Neural progenitor cell (in vitro differentiated cells): Measurements from ENCODE around the gene B4GALT4. TPM values are rescaled to one million over a fixed set of nuclear protein-coding genes. Genes with fewer than 3 reads are reported as not detected.
"Not testable (repeated sequence)": the region's sequence is repeated elsewhere in the genome, so short reads cannot be mapped to it uniquely, and the experiment has no call there.

Experiments used
- DNase-seq: peaks from one replicate; pipeline ENCODE4 v3.0.0-alpha.2; 2016; ENCODE audit warnings: low spot score
- H2AFZ ChIP-seq: fragments of 200-600 bp; sonication (generic); replicated peaks from 2 replicates; pipeline ENCODE4 v1.6.1; 2016; ENCODE audit warnings: antibody characterized with exemption
- H3F3A ChIP-seq: fragments of 200-600 bp; sonication (generic); 2 replicates; pipeline ENCODE4 v1.6.1; 2016; ENCODE audit warnings: antibody characterized with exemption, low read depth
- H3K27ac ChIP-seq: fragments of 200-600 bp; sonication (generic); 2 replicates; pipeline ENCODE4 v1.5.1; 2016; ENCODE audit warnings: mild to moderate bottlenecking
- H3K27me3 ChIP-seq: fragments of 200-600 bp; sonication (generic); 2 replicates; pipeline ENCODE4 v1.6.1; 2016; ENCODE audit warnings: mild to moderate bottlenecking, moderate library complexity
- H3K36me3 ChIP-seq: fragments of 200-600 bp; sonication (generic); 2 replicates; pipeline ENCODE4 v1.5.1; 2016
- H3K4me1 ChIP-seq: fragments of 200-600 bp; sonication (generic); 2 replicates; pipeline ENCODE4 v1.6.1; 2016; ENCODE audit warnings: mixed run types
- H3K4me2 ChIP-seq: fragments of 200-600 bp; sonication (generic); 2 replicates; pipeline ENCODE4 v1.6.1; 2016
- H3K4me3 ChIP-seq: fragments of 200-600 bp; sonication (generic); 2 replicates; pipeline ENCODE4 v1.5.1; 2016
- H3K79me2 ChIP-seq: fragments of 200-600 bp; sonication (generic); 2 replicates; pipeline ENCODE4 v1.6.1; 2016; ENCODE audit warnings: low read depth
- H3K9ac ChIP-seq: fragments of 200-600 bp; sonication (generic); 2 replicates; pipeline ENCODE4 v1.6.1; 2016
- H3K9me3 ChIP-seq: fragments of 200-600 bp; sonication (generic); 2 replicates; pipeline ENCODE4 v1.5.1; 2016; ENCODE audit warnings: low read depth
- H4K20me1 ChIP-seq: fragments of 200-600 bp; sonication (generic); 2 replicates; pipeline ENCODE4 v1.6.1; 2016; ENCODE audit warnings: low read depth
- H3K27ac Mint-ChIP-seq: 3 replicates; pipeline ENCODE4 v1.8.0; 2021; ENCODE audit warnings: mixed read lengths
- H3K27me3 Mint-ChIP-seq: 2 replicates; pipeline ENCODE4 v1.8.0; 2022; ENCODE audit warnings: low read depth, mild to moderate bottlenecking, inconsistent platforms, moderate library complexity, mixed read lengths; ENCODE audit not compliant: insufficient read depth
- H3K36me3 Mint-ChIP-seq: 3 replicates; pipeline ENCODE4 v1.8.0; 2021; ENCODE audit warnings: mixed read lengths
- H3K4me1 Mint-ChIP-seq: 3 replicates; pipeline ENCODE4 v1.8.0; 2021; ENCODE audit warnings: mixed read lengths
- H3K4me3 Mint-ChIP-seq: 3 replicates; pipeline ENCODE4 v1.8.0; 2021; ENCODE audit warnings: mild to moderate bottlenecking, moderate library complexity, mixed read lengths
- H3K9me3 Mint-ChIP-seq: 3 replicates; pipeline ENCODE4 v1.8.0; 2020; ENCODE audit warnings: mixed read lengths
- EZH2 ChIP-seq: fragments of 200-600 bp; sonication (generic); IDR thresholded peaks from 2 replicates; pipeline ENCODE4 v1.6.1; 2017; ENCODE audit warnings: antibody characterized with exemption, mild to moderate bottlenecking, moderate library complexity
- EZH2phosphoT487 ChIP-seq: fragments of 200-600 bp; sonication (generic); IDR thresholded peaks from 2 replicates; pipeline ENCODE4 v1.6.1; 2017; ENCODE audit warnings: antibody characterized with exemption
- total RNA-seq: library from RNA; depleted of rRNA; stranded (reverse); fragments of >200 nt; gene quantifications from 2 replicates; pipeline ENCODE4 v1.2.3, GENCODE V29; 2015; ENCODE audit warnings: low replicate concordance
- TF ChIP-seq, protein P1 (sequence below): fragments of 200-600 bp; sonication (generic); IDR thresholded peaks from 2 replicates; pipeline ENCODE4 v1.5.1; 2017; ENCODE audit warnings: antibody characterized with exemption, mild to moderate bottlenecking

Gene B4GALT4
- total RNA-seq, 1 donor from 2014 or later, result 47.0 TPM

DNA sequence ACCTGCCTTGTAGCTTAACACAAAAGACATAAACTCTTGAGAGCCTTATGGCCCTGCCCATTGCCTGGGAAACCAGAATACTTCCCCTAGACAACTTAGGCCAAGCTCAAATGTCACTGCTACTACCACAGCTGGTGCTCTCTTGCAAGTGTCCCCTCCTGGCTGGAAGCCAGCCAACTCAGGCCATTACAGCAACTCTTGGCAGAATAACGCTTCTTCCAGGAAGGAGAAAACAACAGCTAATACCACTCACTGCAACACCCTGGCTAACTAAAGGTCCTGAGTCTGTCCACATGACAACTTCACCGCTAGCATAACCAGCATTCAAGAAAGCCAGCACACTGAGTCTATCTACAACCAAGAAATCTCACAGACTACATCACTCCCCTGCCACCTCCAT is 5.1 kb upstream of the B4GALT4 start:
- Histone ChIP-seq H3K4me2 (no peak overlapping the region), H3K9ac (no peak overlapping the region), H3K79me2 (no peaks in the 10 kb centered on the region), H3F3A (peaks cover 10% of the 10 kb centered on the region), H3K36me3 (no peaks in the 10 kb centered on the region), H2AFZ (no peak overlapping the region), H3K9me3 (peaks cover 14% of the 10 kb centered on the region), H3K4me3 (no peak overlapping the region), H3K27me3 (no peaks in the 10 kb centered on the region), H3K4me1 (peaks cover 8% of the 10 kb centered on the region), H3K27ac (no peak overlapping the region), H4K20me1 (no peaks in the 10 kb centered on the region)
- Mint-ChIP-seq H3K27me3 (peaks cover 8% of the 10 kb centered on the region), H3K27ac (peak overlapping the region; percentile 31), H3K4me3 (no peak overlapping the region), H3K36me3 (no peaks in the 10 kb centered on the region), H3K9me3 (peaks cover 12% of the 10 kb centered on the region), H3K4me1 (peaks cover 14% of the 10 kb centered on the region)
- no peak for DNase-seq
- TF ChIP-seq EZH2 (no peak), EZH2phosphoT487 (no peak)

DNA sequence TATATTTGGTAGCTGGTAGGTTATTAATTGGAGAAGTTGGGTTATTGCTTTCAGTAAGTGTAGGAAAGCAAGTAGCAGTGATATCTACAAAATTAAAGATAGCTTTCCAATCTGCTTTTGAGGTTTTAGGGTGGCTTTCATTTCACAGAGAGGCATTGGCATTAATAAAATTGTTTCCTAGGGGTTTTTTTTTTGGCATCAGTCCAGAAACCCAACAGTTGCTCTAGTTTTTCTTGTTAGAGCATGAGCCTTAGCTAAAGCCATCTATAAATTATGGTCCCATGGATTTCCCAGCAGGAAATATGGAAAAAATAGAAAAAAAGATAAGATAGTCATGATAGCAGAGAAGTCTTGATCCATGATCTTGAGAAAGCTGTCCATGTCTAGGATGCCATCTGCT is 3.0 kb upstream of the B4GALT4 start:
- no peak overlapping the region for H3K4me3 ChIP-seq
- no peak overlapping the region for H3K9ac ChIP-seq
- H3K27me3 ChIP-seq, result no peaks in the 10 kb centered on the region
- TF ChIP-seq, protein P1, sequence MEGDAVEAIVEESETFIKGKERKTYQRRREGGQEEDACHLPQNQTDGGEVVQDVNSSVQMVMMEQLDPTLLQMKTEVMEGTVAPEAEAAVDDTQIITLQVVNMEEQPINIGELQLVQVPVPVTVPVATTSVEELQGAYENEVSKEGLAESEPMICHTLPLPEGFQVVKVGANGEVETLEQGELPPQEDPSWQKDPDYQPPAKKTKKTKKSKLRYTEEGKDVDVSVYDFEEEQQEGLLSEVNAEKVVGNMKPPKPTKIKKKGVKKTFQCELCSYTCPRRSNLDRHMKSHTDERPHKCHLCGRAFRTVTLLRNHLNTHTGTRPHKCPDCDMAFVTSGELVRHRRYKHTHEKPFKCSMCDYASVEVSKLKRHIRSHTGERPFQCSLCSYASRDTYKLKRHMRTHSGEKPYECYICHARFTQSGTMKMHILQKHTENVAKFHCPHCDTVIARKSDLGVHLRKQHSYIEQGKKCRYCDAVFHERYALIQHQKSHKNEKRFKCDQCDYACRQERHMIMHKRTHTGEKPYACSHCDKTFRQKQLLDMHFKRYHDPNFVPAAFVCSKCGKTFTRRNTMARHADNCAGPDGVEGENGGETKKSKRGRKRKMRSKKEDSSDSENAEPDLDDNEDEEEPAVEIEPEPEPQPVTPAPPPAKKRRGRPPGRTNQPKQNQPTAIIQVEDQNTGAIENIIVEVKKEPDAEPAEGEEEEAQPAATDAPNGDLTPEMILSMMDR, result no peak
- no peak for TF ChIP-seq EZH2
- H3K36me3 ChIP-seq, result no peaks in the 10 kb centered on the region
- peaks cover 8% of the 10 kb centered on the region for H3K27me3 Mint-ChIP-seq
- H3F3A ChIP-seq, result peaks cover 24% of the 10 kb centered on the region
- no peak overlapping the region for H3K4me3 Mint-ChIP-seq
- no peaks in the 10 kb centered on the region for H4K20me1 ChIP-seq
- DNase-seq, result no peak
- peaks cover 18% of the 10 kb centered on the region for H3K4me1 ChIP-seq
- no peak overlapping the region for H2AFZ ChIP-seq
- no peak overlapping the region for H3K27ac ChIP-seq
- H3K9me3 Mint-ChIP-seq, result peaks cover 10% of the 10 kb centered on the region
- peaks cover 5% of the 10 kb centered on the region for H3K9me3 ChIP-seq
- H3K36me3 Mint-ChIP-seq, result no peaks in the 10 kb centered on the region
- H3K27ac Mint-ChIP-seq, result no peak overlapping the region
- no peak overlapping the region for H3K4me2 ChIP-seq
- peaks cover 22% of the 10 kb centered on the region for H3K4me1 Mint-ChIP-seq
- peaks cover 16% of the 10 kb centered on the region for H3K79me2 ChIP-seq

DNA sequence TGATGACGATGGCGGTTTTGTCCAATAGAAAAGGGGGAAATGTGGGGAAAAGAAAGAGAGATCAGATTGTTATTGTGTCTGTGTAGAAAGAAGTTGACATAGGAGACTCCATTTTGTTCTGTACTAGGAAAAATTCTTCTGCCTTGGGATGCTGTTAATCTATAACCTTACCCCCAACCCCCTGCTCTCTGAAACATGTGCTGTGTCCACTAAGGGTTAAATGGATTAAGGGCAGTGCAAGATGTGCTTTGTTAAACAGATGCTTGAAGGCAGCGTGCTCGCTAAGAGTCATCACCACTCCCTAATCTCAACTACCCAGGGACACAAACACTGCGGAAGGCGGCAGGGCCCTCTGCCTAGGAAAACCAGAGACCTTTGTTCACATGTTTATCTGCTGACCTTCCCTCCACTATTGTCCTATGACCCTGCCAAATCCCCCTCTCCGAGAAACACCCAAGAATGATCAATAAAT is 2.4 kb upstream of the B4GALT4 start:
- not testable (repeated sequence) for H3K36me3 ChIP-seq, H3K9me3 ChIP-seq, H3K4me2 ChIP-seq, H3K4me3 Mint-ChIP-seq, H3K9ac ChIP-seq, H3K27ac ChIP-seq, H3K4me3 ChIP-seq, DNase-seq, H2AFZ ChIP-seq, H3K36me3 Mint-ChIP-seq, H3K27ac Mint-ChIP-seq, H4K20me1 ChIP-seq, H3K9me3 Mint-ChIP-seq, H3K27me3 Mint-ChIP-seq, H3K27me3 ChIP-seq
- Histone ChIP-seq H3K4me1 (peaks cover 18% of the 10 kb centered on the region), H3K79me2 (peaks cover 23% of the 10 kb centered on the region), H3F3A (peaks cover 24% of the 10 kb centered on the region)
- peaks cover 22% of the 10 kb centered on the region for H3K4me1 Mint-ChIP-seq

DNA sequence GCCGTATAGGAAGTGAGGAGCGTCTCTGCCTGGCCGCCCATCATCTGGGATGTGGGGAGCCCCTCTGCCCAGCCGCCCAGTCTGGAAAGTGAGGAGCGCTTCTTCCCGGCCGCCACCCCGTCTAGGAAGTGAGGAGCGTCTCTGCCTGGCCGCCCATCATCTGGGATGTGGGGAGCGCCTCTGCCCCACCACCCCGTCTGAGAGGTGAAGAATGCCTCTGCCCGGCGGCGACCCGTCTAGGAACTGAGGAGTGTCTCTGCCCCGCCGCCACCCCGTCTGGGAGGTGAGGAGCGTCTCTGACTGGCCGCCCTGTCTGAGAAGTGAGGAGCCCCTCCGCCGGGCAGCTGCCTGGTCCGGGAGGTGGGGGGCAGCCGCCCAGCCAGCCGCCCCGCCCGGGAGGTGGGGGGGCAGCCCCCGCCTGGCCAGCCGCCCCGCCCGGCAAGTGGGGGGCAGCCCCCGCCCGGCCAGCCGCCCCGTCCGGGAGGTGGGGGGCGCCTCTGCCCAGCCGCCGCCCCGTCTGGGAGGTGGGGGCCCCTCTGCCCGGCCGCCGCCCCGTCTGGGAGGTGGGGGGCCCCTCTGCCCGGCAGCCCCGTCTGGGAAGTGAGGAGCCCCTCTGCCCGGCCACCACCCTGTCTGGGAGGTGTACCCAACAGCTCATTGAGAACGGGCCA is 1.8 kb upstream of the B4GALT4 start:
- H3K4me3 ChIP-seq, H3K27ac ChIP-seq, H3K36me3 ChIP-seq, DNase-seq, H3K4me3 Mint-ChIP-seq, H3K4me2 ChIP-seq, H3K9me3 Mint-ChIP-seq, H3K27ac Mint-ChIP-seq, H3K27me3 Mint-ChIP-seq, H3K27me3 ChIP-seq, H3K36me3 Mint-ChIP-seq, H3K9ac ChIP-seq, H2AFZ ChIP-seq, H4K20me1 ChIP-seq, H3K9me3 ChIP-seq: not testable (repeated sequence)
- H3K79me2 ChIP-seq, result peaks cover 28% of the 10 kb centered on the region
- peaks cover 24% of the 10 kb centered on the region for H3F3A ChIP-seq
- H3K4me1 ChIP-seq, result peaks cover 18% of the 10 kb centered on the region
- peaks cover 22% of the 10 kb centered on the region for H3K4me1 Mint-ChIP-seq
